LHCN-M2 (cell line): ENCODE data around the gene APMAP. TPM values are rescaled to one million over a fixed set of nuclear protein-coding genes. Genes with fewer than 3 reads are reported as not detected.

Experiments used
- DNase-seq: peaks from one replicate; pipeline ENCODE4 v3.0.0-alpha.2; 2012; ENCODE audit warnings: low read depth
- polyA plus RNA-seq: library from polyadenylated mRNA; unstranded; fragments of >200 nt; gene quantifications from one replicate; pipeline ENCODE4 v1.2.1, GENCODE V29; 2012; ENCODE audit warnings: missing spikeins
- total RNA-seq: library from RNA; depleted of rRNA; stranded (reverse); fragments of >200 nt; gene quantifications from 2 replicates; pipeline ENCODE4 v1.2.3, GENCODE V29; 2014; rRNA removed

APMAP gene
- total RNA-seq: 126 and 127 TPM in 2 replicates
- 90.6 TPM for polyA plus RNA-seq

- peak; percentile 88 for DNase-seq
Measured at GRCh38 chr20:24992487-24993205, at the start of gene APMAP. Gene APMAP (minus strand): TSS chr20:24992751. CDS start chr20:24992688, 63 bp downstream.

GRCh38 chr20:25041813-25042530 lies 49.4 kb upstream of the APMAP start:
- DNase-seq: no peak

- peak; percentile 66 for DNase-seq
Measured at GRCh38 chr20:25040438-25040831, 47.9 kb upstream of the APMAP start.

GRCh38 chr20:25039697-25040437 lies 47.3 kb upstream of the APMAP start:
- DNase-seq: peak; percentile 92

- DNase-seq: no peak
Measured at GRCh38 chr20:25038591-25039015, 46.1 kb upstream of the APMAP start.

GRCh38 chr20:25038103-25038410 lies 45.5 kb upstream of the APMAP start:
- no peak for DNase-seq

- no peak for DNase-seq
Measured at GRCh38 chr20:25037288-25038102, 44.9 kb upstream of the APMAP start.

GRCh38 chr20:25036331-25036936 lies 43.9 kb upstream of the APMAP start:
- DNase-seq: no peak

- no peak for DNase-seq
Measured at GRCh38 chr20:25035921-25036320, 43.4 kb upstream of the APMAP start.

GRCh38 chr20:25033924-25034300 lies 41.4 kb upstream of the APMAP start:
- DNase-seq: no peak

- DNase-seq: no peak
Measured at GRCh38 chr20:25033265-25033923, 40.8 kb upstream of the APMAP start.

GRCh38 chr20:25032478-25033264 lies 40.1 kb upstream of the APMAP start:
- no peak for DNase-seq

- DNase-seq: no peak
Measured at GRCh38 chr20:25032065-25032477, 39.5 kb upstream of the APMAP start.

GRCh38 chr20:25031241-25031640 lies 38.7 kb upstream of the APMAP start:
- DNase-seq: no peak

- DNase-seq: no peak
Measured at GRCh38 chr20:25030649-25031207, 38.2 kb upstream of the APMAP start.

GRCh38 chr20:25030007-25030648 lies 37.6 kb upstream of the APMAP start:
- no peak for DNase-seq

- no peak for DNase-seq
Measured at GRCh38 chr20:25025986-25026605, 33.5 kb upstream of the APMAP start.

- DNase-seq: no peak
Measured at GRCh38 chr20:25025091-25025861, 32.7 kb upstream of the APMAP start.
